Islet of Langerhans (tissue), 1 donor: ENCODE results near the gene UBE2S.
"Not testable (repeated sequence)": the region's sequence is repeated elsewhere in the genome, so short reads cannot be mapped to it uniquely, and the experiment has no call there.

Source experiments
- FAIRE-seq: peaks from one replicate; lab custom pipeline; 2011; peaks lifted over from hg19 to GRCh38; lab: Jason Lieb, UNC

UBE2S gene

DNA sequence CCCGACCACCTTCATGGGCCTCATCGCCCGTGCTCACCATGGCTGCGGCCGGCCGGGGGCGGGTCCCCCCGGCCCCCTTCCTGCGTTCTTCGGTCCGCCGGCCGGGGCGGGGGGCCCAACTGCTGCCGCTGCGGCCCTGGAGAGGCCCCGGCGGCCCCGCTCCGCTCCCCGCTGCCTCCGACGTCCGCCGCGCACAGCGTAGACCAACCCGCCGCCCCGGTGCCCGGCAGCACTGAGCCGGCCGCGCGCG, at the start of gene UBE2S:
Gene UBE2S (minus strand): TSS at position 239 of the 250 bp plus-strand sequence. CDS start 199 bp downstream, at position 40.
- not testable (repeated sequence) for FAIRE-seq

DNA sequence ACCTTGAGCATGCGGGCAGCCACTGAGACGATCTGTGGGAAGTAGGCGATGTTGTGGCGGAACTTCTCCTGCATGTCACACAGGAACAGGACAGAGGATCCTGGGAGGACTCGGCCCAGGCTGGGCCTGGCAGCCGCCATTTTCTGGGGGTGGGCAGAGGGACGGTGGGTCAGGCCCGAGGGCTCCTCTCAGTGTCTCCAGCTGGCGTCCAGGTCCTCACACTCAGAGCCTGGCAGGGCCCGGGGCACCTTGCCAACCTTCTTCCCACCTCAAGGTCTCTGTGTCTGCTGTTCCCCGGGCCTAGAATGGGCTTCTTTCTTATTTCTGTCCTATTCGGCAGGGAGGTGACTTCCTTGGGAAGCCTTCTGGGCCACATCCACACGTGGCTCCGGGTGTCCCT, 48.8 kb upstream of the UBE2S start:
- FAIRE-seq = no peak

DNA sequence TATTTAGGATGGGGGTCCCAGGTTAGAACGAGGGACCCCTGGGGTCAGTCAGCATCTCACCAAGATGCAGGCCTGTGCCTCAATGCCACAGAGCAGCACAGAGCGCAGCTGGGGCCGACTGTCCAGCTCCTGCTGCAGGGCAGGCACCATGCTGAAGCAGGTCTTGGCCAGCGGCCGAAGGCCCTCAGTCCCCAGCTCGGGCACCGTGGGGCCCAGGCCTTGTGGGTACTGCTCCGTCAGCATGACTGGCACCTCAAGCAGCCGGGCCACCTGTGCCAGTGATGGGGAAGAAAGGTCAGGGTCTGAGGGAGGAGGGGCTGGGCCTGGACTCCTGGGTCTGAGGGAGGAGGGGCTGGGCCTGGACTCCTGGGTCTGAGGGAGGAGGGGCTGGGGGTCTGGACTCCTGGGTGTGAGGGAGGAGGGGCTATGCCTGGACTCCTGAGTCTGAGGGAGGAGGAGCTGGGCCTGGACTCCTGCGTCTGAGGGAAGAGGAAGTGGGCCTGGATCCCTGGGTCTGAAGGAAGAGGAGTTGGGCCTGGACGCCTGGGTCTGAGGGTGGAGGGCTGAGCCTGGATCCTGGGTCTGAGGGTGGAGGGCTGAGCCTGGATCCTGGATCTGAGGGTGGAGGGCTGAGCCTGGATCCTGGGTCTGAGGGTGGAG, 48.1 kb upstream of the UBE2S start:
- no peak for FAIRE-seq

DNA sequence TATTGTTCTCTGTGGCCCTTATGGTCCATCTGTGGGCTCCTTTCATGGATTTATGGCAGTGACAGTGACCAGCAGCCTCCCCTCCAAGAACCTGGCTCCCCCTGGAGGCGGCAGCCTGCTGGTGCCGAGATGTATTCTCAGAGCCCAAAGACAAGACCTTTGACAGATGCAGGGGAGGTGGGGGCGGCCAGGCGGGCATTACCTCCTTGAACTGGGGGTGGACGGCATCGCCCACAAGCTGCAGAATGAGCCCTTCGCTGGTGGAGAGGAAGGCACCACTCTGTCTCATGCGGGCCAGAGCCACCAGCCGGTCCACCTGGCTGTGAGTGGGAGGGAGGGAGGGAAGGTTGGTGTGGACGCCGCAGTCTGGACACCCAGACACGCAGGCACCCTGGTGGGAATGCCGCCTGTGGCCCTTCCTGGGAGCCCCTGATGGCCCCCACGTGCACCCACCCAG, 47.2 kb upstream of the UBE2S start:
- no peak for FAIRE-seq

DNA sequence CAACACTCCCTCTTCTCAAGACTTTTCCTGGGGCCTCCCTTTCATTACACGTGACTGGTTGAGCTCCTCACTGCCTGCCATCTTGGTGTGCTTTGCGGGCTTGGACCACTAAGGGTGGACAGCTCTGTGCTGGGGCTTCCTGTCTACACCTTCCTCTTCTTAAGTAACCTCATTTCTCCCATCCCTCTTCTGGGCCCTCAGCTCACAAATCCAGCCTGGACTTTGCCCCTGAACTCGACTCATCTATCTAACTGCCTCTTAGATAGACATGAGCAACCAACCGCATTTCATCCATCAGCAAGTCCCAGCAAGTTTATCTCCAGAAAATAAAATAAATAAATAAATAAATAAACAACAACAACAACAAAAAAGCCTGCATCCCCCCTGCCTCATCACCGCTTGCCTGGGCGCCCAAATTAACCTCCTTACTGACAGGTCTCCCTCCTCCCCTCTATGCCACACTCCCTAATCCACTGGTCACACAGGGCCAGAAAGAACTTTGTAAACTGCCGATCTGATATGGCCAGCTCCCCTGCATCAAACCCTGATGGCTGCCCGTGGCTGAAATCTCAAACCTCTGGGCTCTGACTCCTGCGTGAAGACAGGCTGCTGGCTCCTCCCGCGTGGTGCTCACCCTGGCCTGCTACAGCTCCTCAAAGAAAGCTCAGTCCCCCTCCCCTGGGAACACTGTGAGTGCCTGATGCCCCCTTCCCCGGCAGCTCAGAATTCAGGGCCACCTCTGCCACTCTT, 46.1 kb upstream of the UBE2S start:
- FAIRE-seq = no peak

DNA sequence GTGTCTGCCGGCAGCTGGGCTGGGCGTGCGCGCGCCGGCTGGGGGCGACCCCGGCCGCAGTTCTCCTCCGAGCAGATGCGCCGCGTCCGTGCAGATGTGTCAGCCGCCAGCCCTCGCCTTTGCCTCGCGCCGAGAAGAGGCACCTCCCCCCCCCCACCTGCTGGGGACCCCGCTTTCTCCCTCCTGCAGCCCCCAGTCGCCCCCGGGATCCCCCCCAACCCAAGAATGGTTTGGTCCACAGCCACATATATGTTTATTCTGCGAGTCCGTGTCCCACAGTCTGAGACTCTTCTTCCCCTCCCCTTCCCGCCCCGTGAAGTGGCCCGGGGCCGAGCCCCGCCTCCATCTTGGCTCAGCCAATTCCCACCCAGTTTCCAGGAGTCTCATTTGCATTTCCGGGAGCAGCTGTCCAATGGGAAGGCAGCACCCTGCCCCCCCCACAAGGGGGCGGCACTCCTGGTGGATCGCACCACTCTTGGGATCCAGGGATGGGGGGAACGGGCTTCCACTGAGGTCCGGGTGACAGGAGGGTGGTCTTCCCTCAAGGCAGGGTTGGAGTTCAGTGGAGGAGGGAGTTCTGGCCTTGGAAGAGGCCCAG, 45.3 kb upstream of the UBE2S start:
- FAIRE-seq = no peak

DNA sequence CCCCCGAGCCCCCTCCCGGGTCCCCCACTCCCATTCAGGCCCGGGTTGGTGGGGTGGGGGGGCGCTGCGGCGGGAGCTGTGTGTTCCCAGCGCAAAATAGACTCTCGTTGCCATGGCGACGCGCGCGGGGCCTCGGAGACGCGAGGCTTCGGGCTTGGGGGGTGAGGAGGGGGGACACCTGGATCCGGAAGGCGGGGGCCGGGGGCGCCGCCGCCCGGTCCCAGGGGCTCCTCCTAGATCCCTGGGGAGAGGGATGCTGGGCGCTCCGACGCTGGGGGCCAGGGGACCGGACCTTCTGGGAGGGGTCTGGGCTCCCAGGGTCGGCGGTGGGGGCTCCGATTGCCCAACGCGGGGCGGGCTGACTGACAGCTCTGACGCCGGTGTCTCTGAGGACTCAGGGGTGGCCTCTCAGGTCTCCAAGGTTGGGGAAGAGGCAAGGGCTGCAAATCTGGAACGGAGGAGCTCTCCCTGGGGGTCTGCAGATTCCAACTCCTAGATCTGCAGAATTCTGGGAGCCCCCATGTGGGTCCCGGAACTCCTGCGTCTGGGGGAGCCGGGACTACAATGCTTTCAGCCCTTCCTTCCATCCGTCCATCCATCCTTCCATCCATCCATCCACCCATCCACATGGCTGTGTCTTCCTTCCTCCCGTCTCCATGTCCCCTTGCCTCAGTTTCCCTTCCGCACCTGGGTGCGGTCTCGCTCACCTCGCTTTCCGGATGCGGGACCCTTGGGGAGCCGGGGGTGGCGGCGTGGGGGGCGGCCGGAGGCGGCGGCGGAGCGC, 44.6 kb upstream of the UBE2S start:
- no peak for FAIRE-seq

DNA sequence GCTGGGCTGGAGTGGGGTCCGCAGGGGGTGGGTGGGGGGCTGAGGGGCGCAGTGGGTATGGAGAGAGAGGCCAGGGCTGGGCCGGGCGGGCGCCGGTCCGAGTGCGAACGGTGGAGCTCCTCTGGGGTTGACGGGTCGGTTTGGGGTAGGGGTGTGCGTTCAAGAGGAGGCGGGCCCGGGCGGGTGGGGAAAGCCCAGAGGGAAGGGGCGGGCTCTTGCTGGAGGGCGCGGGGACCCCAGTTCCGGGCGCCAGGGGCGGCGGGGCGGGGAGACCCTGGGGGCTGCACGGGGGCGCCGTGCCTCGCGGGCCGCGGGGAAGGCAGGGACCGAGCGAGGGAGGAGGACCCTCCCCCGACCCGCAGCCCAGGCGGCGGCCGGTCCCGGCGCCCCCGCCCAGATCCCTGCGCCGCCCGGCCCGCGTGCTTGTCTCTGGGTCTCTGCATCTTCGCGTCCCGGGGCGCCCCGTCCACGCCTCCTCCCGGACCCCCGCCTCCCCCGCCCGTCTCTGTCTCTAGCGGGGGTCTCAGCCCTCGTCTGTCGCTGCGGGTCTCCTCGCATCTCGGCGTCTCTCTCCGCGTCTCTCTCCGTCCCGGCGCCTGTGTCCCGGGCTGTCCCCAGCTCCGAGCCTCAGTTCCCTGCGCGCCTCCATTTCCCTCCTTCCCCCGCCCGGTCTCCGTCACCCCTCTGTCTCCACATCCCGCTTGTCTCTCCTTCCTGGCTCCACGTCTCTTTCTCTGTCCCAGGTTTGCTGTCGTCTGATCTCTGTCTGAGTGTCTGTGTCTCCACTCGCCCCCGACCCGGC, 43.8 kb upstream of the UBE2S start:
- FAIRE-seq = no peak

DNA sequence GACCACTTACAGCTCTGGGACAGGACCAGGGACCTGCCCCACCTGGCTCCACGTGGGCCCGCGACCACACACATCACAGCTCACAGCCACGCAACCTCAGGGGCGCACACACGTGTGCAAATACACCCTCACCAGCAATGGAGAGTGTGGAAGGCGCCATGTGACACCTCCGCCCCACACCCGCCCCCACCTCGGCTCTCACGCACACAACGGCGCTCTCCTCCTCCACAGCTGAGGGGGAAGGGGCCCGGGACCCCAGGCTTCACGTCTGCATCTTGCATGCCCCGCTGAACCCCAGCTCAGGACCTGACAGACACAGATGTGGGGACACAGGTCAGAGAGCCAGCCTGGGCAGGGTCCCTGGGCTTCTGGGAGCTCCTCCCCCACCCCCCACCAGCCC, 41.9 kb upstream of the UBE2S start:
- no peak for FAIRE-seq

DNA sequence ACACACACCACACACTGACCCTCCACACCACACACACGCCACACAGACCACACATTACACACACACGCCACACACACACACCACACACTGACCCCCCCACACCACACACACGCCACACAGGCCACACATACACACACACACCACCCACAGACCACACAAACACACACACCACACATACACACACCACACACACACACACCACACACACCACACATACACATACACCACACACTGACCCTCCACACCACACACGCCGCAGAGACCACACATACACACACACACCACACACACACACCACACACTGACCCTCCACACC, 40.5 kb upstream of the UBE2S start:
- not testable (repeated sequence) for FAIRE-seq

DNA sequence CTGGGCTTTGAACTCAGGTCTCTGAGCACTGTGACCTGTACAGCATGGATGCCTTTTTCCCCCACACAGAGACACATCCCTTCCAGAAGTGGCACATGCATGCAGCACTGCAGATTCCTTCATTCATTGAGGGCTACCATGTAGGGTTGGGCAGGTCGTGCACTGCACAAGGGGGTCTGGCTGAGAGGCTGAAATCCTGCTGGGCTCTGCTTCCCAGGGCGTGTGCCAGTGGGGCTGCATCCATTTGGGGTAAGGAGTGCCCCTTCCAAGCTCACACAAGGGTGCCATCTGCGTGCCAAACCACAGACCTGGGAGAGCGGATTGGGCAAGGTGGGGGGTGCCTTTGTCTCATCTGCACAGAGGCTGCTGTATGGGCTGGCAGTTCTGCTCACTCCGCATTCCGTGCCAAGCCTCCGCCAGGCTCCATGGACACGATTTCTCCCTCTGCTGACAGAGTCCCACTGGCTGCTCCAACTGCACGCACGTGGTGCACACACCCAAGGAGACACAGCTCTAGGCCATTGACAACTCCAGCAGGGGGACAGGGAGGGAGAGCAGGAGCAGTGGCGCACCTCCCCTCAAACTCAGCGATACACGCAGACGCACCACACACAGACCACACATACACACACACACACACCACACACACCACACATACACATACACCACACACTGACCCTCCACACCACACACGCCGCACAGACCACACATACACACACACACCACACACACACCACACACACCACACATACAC, 40.0 kb upstream of the UBE2S start:
- FAIRE-seq = no peak

DNA sequence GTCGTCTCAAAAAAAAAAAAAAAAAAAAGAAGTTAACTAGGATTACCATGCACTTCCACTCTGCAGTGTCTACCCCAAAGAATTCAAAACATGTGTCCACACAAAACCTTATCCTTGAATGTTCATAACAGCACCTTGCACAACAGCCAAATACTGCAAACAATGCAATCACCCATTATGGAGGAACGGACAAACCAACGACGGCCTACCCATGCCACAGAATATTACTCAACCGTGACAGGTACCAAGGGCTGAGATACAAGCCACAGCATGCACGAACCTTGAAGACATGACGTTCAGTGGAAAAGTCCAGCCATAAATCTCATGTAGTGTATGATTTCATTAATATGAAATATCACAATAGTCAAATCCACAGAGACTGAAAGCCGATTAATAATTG, 38.5 kb upstream of the UBE2S start:
- no peak for FAIRE-seq

DNA sequence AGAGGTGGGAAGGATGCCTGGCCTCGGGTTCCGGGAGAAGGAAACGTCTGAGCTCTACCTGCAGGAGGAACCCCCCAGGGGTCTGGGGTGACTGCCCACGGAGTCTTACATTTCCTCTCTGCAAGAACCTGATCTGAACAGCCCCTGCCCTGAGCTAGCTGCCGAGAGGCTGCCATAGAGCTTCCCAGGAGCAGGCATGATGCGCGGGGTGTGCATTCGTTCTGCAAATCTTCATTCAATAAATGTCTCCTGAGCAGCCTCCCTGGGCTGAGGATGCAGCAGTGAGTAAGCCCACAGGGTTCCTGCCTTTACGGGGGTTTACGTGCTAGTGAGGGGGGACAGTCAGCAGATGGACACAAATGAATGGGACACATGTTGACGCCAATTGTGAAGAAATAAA, 37.1 kb upstream of the UBE2S start:
- no peak for FAIRE-seq

DNA sequence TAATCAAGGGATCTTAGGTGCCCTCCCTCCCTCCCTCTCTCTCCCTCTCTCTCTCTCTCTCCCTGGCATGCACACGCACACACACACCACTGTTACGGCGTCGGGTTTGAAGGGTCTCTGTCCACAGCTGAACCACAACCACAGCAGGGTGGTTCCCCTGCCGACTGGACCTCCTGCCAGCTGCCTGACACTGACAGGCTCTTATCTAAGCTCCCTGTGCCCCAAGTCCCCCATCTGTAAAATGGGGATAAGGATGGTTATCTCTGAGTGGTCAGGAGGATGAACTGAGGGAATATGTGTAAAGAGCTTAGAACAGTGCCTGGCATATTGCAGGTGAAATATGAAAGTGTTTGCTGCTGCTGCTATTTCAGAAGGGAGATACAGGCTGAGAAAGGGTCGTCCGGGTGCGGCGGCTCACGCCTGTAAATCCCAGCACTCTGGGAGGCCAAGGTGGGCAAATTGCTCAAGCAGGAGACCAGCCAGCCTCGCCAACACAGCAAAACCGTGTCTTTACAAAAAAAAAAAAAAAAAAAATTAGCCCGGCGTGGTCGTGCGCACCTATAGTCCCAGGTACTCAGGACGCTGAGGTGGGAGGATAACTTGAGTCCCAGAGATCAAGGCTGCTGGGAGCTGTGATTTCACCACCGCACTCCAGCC, 36.4 kb upstream of the UBE2S start:
- FAIRE-seq = no peak

DNA sequence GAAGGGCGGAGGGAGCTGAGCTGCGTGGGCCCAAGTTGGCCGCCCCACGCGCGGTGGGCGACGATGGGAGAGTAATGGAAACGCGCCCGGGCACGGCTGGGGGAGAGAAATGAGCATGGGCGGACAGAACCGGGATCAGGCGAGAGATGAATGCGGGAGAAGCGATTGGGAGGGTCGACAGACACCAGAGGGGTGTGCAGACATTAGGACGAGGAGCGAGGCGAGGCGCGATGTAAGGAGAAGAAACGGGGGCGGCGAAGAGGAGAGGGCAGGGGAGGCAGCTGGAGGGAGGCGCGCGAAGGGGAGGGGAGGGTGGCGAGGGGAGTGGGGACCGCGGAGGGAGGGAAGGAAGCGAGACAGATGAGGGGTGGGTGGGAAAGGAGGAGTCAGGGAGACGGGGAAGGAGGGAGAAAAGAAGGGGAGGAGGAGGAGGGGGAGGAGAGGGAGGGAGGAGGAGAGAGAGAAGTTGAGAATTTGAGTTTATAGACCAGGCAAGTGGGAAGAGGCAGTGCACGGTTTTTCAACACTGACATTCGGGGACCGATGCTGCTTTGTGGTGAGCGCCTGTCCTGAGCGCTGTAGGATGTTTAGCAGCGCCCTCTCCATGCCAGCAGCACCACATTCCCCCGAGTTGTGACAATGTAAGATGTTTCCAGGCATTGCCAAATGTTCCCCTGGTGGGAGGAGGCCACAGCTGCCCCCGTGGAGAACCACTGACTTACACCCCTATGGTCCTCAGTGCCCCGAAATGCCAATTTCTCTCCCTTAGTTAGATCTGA, 35.6 kb upstream of the UBE2S start, which contains the start of gene SHISA7:
Gene SHISA7 (minus strand): TSS at position 256 of the 779 bp plus-strand sequence. CDS start 437 bp downstream, outside the sequence.
- FAIRE-seq = no peak

DNA sequence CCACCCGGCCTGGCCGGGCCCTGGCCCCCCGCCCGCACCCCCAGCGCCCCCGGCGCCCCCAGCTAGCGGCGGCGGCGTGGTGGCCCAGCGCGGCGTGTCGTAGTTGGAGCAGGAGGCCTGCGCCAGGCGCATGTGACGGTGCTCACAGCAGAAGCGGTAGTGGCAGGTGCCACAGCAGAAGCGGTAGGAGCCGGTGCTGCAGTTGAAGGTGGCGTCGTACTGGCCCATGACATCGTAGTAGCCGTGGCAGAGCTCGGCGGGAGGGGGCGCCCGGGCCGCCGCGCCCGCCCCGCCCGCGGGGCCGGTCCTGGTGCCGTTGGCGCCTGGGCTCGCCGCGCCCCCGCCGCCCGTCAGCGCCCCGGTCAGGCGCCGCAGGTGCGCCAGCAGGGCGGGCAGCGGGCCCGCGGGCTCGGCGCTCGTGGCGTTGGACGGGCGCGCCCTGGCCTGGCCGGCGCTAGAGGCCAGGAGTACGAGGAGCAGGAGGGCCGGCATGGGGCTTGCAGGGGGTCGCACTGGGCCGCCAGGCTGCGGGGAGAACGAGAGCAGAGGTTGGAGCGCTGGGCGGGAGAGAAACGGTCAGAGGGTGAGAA, 34.9 kb upstream of the UBE2S start:
- FAIRE-seq = no peak

DNA sequence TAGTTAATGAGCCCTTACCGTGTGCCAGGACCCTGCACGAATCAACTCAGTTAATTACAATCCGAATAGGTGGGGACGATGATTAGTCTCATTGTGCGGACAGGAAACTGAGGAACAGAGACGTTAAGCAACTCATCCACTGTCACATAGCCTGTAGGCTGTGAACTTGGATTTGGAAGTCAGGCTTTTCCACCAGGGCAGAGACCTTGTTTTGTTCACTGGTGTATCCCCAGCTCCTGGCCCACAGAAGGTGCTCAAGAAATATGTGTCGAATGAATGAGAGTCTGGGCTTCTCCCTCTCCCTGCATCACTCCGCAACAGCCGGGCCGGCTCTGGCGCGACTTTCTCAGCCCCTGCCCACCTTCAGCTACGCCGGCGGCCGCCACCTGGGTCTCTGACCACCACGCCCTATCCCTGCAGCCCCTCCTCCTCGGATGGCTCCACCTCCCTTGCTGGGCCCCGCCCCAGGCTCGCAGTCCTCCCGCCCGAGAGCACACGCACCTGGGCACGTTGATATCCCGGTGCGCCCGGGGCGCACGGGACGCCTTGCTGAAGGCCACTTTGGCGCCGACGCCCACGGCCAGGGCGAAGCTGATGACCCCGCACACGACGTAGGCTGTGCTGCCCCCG, 34.2 kb upstream of the UBE2S start:
- no peak for FAIRE-seq

DNA sequence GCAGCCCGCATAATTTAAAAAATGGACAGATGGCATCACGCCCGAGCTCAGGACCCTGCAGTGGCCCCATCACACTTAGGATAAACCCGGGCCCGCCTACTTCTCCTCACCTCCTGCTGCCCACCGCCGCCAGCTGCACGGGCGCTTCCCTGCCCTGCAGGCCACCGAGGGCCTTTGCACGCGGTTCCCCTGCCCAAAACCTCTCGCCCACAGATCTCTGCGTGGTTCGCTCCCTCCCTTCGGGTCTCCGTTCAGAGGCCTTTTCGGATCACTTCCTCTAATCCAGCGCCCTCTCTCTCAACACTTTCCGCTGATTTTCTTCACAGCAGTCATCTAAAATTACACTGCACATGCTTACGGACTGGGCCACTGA, 33.7 kb upstream of the UBE2S start:
- FAIRE-seq = no peak

DNA sequence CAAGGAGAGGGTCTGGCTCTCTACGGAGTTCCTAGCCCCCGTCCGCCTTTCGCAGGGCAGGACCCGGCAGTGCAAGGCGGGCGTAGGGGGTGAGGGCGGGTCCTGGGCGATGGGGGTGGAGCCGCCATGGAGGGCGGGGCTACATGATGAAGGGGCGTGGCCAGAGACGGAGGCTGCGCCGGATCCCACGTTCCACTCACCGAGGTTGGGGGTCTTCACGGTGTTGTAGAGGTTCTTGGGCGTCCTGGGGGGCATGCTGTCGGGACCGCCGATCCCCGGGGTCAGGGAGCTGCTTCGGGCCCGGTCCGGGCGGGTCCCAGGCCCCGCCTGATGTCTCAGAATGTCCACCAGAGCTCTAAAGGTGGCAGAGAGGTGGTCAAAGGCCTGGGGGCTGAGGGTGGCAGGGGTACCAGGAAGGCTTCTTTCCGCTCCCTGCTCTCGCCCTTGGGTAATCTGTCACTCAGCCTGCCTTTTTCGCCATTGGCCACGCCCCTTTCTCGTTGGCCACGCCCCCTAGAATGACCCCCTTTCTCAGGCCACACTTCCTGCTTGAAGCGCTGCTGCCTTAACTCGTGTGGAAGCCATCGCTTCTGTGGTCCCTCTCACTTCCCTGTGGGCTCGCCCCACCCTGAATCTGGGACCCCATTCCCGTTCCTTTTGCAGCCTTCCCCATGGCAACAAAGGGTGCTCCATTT, 33.0 kb upstream of the UBE2S start:
- FAIRE-seq = no peak
